NCI-H748 (cell line): Measurements from ENCODE around the gene ENTPD2.

Experiments used
- DNase-seq: peaks from one replicate; lab custom pipeline; 2025; ENCODE audit not compliant: unreplicated experiment; lab: John Stamatoyannopoulos, UW

ENTPD2 gene

DNA sequence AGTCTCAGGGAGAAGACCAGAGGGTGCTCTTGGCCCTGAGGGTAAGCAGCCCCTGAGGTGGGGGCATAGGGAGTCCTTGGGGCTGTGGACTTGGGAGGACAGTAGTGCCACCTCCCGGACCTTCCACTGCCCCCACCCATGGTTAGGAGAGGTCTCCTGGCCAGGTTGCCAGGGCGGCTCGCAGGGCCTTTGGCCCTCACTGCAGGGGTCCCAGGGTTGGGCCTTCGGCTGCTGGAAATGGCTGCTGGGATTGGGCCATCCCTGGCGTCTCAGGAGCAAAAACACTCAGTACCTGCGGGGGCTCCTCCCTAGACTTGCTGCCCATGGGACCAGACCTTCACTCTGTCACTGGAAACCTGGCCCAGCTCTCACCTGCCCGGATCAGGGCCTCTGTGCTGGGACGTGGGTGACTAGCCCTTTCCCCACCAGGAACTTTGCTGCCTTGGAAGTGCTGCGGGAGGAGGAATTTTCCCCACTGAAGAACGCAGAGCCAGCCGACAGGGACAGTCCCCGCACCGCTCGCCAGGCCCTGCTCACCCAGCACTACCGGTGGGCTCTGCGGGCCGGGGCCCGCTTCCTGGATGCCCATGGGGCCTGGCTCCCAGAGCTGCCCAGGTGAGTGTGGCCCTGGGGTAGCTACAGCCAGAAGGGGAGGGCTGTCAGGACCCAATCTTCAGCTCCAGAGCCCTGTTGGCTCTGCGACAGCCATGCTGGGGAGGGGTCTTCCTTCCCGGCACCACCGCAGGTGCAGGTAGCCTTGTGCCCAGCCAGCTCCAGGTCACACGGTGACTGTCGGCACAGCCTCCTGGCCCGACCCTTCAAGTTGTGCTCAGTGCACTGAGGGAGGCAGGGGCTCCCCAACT lies 26.6 kb upstream of the ENTPD2 start:
- DNase-seq, result no peak

DNA sequence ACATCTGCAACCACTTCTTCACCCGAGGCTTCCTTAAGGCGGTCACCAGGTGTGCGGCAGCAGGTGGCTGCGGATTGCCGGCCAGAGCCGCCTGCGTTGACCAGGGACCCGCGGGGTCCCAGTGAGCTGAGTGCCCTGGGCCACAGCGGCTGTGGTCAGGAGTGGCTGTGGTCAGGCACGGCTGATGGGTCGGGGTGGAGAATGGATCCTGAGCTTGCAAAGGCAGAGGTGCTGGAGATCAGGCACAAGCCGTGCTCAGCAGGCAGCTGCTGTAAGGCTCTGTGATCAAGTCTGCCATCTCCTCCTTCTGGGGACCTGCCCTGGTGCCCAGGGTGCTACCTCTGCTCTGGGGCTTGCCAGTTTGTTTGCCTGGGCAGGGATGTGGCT lies 25.5 kb upstream of the ENTPD2 start:
- DNase-seq, result no peak

DNA sequence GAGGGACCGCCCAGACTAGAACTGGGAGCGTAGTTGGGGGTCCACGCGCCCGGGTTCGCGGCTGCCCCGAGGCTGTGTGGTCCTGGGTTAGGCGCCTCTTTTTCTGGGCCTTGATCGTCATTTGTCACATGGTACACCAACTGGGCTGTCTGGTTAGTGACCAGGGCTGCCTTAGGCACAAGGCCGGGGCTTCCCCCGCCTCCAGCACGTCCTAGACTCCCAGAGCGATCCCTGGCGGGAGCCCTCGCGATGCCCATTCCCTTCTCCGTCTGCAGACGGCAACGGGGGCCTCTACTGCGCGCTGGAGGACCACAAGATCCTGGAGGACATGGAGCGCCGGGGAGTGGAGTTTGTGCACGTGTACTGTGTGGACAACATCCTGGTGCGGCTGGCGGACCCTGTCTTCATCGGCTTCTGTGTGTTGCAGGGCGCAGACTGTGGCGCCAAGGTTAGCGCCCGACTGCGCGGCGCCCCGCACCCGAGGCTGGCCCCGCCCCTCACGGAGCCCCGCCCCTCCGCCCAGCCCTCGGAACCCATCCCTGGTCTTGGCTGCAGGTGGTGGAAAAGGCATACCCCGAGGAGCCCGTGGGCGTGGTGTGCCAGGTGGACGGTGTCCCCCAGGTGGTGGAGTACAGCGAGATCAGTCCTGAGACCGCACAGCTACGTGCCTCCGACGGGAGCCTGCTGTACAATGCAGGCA lies 25.0 kb upstream of the ENTPD2 start:
- DNase-seq, result no peak

DNA sequence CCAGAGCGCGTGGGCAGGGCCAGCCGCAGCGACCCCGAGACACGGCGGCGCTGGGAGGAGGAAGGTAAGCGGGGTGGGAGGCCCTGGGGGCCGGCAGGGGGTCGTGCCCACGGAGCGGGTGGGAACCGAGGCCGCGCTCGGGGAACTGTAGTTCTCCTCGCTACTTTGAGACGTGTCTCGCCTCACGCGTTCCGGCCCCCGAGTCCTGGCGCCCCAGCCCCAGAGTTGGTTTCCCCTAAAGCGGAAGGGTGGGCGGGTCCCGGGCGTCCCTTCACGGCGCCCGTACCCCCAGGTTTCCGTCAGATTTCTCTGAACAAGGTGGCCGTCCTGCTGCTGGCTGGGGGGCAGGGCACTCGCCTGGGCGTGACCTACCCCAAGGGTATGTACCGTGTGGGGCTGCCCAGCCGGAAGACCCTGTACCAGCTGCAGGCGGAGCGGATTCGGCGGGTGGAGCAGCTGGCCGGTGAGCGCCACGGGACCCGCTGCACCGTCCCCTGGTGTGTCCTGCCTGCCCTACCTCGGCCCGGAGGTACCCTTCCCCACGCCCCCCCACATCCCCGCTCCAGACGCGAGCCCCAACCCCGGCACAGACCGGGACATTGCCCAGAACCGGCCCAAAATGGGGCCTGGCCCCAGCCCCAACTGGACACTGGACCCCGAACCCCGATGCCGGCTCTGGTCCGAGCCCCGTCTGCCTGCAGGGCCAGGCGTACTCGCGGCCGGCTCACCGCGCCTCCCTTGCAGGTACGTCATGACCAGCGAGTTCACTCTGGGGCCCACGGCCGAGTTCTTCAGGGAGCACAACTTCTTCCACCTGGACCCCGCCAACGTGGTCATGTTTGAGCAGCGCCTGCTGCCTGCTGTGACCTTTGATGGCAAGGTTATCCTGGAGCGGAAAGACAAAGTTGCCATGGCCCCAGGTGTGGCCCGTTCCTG lies 24.2 kb upstream of the ENTPD2 start:
- DNase-seq, result peak; percentile 52

DNA sequence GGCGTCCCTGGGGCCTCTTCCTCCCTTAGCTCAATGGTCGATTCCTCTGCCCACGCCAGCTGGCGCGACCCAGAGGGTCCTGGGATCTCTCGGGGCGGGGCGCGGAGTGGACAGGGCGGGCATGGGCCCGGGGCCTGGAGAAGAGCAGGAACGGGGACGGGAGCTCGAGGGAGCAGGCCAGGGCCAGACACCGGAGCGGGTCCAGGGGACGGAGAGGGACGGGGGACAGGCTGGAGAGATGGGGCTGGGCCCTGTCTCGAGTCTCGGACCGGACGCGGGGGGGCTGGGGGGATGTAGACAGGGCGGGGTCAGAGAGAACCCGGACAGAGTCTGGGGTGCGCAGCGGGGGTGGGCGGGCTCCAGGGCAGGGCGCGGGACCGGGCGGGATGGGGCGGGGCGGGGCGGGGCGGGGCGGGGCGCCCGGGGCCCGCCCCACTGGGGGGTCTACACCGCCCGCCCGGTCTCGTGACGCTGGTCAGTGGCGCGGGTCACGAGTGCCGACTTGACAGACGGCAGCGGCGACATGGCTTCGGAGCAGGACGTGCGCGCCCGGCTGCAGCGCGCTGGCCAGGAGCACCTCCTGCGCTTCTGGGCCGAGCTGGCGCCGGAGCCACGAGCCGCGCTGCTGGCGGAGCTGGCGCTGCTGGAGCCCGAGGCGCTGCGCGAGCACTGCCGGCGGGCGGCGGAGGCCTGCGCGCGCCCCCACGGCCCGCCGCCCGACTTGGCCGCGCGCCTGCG lies 23.3 kb upstream of the ENTPD2 start, which contains the start of gene UAP1L1:
Gene UAP1L1 (plus strand): TSS at position 508 of the 738 bp plus-strand sequence. CDS start 16 bp downstream, at position 524.
- peak; percentile 65 for DNase-seq

DNA sequence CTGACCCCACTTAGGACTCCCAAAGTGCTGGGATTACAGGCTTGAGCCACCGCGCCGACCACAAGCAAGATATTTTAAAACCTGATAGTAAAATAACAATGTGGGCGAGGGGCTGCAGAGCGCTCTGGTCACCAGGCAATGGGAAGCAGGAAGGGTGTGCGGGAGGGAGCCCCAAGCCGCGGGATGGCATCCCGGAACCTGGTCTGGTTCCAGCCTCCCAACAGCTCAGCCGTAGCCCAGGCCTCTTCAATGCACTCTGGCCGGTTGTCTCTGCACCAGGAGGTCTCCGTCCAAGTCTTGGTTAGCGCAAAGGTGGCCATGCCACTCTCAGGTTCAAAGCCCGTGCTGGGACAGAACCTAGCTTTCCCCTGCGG lies 22.8 kb upstream of the ENTPD2 start:
- DNase-seq, result no peak

DNA sequence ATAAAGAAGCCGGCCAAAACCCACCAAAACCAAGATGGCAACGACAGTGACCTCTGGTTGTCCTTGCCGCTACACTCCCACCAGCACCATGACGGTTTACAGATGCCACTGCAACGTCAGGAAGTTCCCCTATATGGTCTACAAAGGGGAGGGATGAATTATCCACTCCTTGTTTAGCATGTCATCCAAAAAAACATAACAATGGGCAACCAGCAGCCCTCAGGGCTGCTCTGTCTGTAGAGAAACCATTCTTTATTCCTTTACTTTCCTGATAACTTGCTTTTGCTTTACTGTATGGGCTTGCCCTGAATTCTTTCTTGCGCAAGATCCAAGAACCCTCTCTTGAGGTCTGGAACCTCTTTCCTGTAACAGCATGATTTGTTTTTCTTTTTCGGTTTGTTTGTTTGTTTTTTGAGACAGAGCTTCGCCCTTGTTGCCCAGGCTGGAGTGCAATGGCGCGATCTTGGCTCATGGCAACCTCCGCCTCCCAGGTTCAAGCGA lies 21.5 kb upstream of the ENTPD2 start:
- DNase-seq, result no peak

DNA sequence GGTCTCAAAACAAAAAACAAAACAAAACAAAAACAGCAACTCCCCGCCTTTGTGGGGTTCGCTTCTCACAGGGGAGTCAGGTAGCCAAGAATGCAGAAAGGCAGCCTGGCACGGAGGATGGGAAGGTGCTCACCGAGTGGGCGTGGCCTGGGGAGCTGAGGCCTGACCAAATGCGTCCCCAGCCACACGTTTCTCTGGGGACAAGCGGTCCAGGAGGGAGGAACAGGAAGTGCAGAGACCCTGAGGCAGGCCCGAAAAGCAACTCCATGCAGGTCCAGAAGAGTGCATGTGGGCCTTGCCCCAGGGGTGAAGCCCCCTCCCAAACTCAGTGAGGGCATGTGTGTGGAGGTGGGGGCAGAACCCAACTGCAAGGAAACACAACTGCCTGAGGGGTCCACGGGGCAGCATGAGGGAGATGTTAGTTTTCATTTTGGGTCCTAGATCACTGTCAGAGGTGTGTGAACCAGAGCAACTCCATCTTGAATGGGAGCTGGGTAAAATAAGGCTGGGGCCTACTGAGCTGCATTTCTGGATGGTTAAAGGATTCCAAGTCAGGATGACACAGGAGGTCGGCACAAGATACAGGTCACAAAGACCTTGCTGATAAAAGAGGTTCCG lies 20.9 kb upstream of the ENTPD2 start:
- DNase-seq, result no peak

DNA sequence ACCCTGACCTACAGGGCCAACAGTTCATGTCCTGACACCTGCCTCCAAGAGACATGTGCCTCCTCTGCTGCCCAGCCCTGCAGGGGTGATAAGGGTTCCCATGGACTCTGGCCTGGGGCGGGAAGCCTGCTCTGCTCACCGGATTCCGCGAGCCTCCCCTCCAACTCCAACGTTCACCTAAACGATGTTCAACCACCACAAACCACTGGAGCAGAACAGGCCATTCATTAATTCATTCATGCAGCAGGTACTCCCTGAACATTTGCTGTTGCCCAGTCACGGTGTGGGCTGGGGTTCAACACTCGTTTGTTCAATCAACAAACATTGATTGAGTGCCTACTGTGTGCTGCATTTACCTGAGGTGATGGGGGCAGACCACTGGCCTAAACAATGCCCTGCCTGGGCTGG lies 20.1 kb upstream of the ENTPD2 start:
- no peak for DNase-seq

DNA sequence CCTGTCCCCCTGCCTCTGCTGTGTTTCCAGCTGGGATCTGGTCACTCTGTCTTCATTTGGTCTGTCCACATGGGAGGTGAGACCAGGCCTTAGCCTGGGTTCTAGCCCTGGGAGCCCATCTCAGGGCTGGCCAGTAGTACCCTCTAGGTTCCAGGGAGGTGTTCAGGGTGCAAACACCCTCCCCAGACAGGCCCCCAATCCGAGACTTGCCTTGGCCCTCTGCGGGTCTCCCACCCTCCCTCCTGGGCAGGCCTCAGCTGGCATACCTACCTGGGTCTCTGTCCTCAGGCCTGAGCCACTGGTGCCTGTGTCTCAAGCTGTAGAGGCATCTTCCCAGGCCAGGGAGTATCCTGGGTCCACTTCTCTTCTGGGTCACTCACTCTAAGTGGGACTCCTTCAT lies 17.4 kb upstream of the ENTPD2 start:
- DNase-seq, result no peak

DNA sequence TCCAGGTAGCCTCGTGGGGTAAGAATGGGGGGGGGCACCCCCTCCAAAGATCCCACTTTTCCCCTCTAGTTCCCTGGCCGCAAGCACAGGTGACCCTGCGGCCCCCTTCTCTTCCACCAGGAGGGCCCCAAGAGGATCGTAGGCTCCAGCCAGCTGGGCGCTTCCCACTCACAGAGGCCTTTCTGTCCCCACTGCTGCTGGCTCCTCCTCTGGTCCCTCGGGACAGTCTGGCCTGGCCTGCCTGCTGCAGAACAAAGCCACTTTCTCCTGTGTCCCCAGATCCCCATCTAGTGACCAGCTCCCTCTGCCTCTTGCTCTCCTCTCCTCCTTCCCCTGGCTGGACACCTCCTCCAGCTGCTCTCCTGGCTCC lies 17.0 kb upstream of the ENTPD2 start:
- DNase-seq, result peak; percentile 71

DNA sequence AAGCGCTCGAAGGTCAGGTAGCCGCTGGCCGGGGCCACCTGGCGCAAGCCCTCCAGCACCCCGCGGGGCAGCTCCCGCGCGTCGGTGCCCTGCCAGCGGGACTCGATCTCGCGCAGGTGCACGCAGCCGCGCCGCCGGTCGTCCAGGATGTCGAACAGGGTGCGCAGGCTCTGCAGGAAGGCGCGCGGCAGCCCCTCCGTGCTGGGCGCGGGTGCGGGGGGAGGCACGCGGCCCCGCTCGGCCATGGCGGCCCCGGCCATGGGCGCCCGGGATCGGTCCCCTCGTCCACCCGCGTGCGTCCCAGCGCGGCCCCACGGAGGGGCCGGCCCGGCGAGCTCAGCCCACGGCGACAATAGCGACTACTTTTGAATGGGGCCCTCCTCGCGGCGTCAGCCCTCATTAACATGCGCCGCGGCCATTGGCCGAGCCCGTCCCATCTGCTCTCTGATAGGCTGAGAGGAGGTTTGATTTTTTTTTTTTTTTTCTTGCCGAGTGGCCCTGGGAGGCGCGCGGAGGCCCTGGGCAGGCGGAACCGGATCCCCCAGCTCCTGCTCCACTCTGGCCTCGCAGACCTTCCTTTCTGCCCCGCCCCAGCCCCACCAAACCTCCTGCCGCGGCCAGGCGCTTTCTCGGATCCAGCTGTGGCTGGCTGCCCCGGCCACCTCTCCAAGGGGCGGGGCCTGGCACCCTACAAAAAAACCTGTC lies 16.5 kb upstream of the ENTPD2 start, which contains the start of gene SAPCD2:
Gene SAPCD2 (minus strand): TSS at position 357 of the 705 bp plus-strand sequence. CDS start 97 bp downstream, at position 260.
- DNase-seq, result peak; percentile 97

DNA sequence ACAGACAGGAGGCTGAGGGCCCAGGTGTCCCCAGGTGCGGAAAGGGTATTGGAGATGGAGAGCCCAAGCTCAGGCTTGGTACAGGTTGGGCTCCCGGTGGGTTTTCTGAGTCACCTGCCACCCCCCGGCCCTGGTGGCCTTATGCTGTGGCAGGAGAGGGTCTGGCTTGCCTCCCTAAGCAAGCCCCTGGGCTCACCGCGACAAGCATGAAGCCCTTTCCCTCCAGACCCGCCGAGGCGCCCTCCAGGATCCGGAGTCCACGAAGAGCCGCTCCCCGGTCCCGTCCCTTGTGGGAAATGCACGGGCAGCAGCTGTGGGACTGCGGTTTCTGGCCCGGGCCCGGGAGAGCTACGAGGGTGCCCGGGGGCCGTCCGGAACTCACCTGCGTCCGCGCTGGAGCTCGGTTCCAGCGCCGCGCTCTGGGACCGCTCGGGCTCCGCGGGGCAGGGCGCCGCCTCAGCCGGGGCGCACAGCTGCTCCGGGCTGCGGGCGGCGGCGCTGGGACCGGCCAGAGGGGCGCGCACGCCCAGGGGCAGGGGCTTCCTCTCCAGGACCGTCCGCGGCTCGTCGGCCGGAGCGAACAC lies 15.7 kb upstream of the ENTPD2 start:
- DNase-seq, result peak; percentile 40

DNA sequence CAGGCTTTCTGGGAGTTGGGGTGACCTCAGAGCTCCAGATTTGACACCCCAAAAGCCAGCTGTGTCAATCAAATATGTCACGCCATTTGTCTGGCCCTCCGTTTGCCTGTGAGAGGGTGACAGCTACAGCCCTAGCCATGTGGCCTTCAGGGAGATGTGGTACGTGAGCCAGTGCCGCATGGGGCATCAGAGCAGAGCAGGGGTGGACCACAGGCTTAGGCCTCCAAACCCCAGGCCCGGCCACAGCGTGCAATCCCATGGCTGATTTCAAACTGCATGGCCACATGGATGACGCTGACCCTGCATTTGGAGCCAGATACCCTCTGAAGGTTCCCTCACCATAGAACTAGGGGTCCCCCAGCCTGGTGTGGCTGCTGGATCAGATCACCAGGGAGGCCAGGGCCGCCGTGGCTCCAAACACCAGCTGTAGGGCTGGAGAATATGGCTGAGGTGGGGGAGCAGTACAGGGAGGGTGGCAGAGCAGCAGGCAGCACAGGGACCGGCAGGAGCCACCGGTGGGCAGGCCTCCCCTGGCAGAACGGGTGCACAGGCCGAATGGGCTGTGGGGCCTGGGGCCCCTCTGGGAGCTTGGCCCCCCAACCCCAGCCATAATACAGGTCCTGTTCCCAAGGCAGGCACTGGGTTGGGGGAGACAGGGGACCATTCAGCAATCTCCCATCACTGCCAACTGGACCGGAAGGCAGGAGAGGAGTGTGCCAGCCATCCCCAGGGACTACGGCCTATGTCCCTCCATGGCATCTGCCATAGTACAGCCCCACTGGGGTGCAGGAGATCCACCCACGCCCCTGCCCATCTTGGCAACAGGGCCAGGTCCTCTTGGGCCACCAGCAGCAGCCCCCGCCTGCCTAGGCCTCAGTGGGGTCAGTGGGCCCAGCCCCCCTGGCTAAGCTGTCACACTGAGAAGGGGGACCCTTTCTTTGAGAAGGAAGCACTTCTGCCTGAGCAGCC lies 15.0 kb upstream of the ENTPD2 start:
- DNase-seq, result no peak

DNA sequence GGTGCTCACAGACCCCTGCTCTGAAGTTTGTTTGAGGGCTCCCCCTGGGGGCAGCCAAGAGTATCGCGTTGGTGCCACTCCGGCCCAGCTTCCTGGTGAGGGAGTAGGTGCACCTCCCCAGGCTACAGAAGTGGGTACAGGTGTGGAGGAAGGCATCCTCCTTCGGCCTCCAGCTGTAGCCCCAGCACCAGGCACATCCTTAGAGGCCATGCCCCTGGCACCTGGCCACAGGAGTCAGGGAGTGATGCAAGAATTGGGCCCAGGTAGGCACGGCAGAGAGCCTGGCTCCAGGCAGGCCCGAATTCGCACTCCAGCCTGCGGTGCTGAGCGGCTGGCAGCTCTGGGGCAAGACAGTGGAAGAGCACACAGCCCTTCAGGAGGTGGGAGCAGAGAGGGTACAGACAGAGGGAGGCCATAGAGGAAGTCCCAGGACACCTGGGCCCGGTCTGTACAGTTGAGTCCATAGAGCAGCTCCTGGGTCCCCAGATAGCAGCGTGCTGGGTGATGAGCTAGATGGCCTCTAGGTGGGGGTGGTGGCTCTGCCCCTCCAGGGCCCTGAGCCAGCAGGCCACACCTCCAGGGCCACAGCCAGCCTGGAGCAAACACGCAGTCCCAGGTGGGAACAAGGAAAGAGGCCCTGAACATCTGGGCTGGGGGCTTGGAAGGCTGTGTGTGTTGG lies 14.1 kb upstream of the ENTPD2 start:
- DNase-seq, result peak; percentile 77

DNA sequence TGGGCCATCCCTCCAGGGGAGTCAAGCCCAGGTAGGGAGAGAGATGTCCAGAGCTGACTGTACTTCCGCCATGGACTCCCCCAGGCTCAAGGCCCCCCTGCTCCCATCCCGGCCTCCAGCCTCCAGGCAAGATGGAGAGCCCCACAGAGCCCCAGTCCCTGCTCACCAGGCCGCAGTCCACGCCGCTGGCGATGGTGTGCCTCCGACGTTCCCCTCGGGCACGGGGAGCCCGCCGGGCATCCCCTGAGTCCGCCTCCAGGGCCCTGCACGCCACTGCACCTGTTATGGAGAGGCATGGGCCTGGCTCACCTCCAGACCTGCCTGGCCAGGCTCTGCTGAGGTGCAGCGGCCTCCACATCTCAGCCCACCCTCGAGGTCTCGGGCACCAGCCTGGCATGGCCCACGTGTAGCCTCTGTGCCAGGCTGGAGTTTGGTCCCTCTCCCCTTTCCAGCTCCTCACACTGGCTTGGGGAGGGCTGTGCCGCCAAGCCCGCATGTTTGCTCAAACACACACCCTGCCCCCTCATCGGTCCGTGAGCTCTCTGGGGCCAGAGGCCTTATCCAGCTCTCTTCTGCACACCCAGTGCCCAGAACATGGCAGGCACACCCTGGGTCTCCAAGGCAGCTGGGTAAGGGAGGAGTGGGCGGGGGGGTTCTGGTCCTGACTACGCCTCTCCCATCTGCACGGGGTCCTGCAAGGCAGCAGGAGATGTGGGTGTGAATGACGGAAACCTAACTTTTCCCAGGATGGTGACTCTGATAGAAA lies 12.4 kb upstream of the ENTPD2 start:
- no peak for DNase-seq
